Measurements from ENCODE around the gene ZNF470.

The ZNF470 gene

DNA sequence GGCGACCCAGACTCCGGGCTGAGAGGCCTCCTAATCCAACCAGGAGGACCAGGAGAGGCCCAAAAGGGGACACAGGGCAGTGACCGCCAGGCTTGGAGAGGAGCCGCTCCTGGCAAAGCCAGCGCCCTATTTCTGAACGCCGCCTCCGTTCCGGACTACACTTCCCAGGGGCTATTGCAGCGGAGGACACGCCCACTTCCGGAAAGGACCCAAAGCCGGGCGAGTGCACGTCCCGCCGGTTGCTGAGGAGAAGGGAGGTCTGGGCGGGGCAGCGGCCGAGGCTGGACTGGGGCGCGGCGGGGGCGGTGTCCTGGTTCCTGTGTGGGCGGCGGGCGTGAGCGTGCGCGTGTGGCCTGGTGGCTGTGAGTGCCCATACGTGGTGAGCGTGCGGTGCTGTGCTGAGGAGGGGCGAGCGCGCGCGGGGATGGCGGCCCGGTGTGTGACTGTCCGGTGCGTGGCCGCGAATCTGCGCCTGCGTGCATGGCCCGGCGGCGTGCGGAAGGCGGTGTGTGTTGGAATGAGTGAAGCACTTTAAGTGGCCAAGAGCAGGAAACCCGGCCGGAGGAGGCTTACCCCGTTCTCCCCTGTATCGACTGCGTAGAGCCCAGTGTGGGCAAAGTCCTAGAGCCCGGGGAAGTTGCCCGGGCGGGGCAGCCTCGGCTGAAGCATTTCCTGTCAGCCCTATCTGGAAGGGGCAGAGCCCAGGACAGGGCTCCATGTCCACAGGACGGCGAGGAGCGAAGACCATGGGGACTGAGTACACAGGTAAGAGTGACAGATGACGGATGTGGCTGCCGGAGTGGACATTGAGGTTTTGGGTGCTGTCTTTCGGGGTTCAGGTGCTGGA is at the start of gene ZNF470:
Gene ZNF470, plus strand, starts transcription at position 195 of the 847 bp plus-strand sequence. CDS start 2,844 bp downstream, outside the sequence.
- DNase-seq = peak; percentile 97

DNA sequence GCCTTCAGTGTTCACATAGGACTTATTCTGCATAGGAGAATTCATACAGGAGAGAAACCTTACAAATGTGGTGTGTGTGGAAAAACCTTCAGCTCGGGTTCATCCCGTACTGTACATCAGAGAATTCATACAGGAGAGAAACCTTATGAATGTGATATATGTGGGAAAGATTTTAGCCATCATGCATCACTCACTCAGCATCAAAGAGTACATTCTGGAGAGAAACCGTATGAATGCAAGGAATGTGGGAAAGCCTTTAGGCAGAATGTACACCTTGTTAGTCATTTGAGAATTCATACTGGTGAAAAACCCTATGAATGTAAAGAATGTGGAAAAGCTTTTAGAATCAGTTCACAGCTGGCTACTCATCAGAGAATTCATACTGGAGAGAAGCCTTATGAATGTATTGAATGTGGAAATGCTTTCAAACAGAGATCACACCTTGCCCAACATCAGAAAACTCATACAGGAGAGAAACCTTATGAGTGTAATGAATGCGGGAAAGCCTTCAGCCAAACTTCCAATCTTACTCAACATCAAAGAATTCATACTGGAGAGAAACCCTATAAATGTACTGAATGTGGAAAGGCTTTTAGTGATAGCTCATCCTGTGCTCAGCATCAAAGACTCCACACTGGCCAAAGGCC is 41.9 kb upstream of the ZNF470 start:
- DNase-seq = no peak

DNA sequence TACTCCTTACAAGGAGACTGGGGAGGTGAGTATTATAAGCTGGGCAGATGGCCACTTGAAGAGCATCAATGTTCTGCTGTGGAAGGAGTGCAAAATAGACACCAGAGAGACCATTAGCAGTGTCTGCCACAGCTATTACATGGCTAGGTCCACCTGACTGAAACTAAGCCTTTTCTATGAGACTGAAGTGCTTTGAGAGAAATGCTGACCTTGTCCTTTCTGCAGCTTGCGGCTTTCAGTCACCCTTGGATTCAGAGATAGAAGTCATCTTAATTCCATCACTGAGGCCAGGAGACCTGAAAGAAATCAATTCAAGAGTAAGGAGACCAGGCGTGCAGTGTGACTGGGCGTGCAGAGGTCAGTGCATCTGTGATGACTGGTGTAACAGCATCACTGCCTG is 29.8 kb upstream of the ZNF470 start:
- DNase-seq = no peak

DNA sequence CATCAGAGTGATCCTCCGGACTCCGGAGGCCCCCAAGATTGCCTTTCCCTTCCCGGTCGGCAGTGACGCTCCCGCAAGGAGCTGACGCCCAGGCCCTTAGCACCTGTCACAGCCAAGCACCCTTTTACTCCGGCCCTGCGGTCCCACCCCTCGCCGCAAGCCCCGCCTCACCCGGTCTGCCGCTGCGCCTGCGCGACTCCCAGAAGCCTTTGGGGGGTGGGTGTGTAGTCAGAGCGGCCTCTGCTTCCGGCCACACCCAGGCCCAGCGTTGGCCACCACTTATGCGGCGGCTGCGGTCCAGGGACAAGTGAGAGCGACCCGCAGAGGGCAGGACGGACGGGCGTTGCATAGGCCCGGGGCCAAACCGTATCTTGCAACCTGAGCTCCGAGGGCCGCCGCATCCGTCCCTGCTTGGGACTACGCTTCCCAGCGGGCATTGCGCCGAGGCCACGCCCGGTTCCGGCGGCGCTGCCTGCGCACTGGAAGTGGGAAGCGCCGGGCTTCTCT is 29.0 kb upstream of the ZNF470 start:
- DNase-seq = peak; percentile 97

DNA sequence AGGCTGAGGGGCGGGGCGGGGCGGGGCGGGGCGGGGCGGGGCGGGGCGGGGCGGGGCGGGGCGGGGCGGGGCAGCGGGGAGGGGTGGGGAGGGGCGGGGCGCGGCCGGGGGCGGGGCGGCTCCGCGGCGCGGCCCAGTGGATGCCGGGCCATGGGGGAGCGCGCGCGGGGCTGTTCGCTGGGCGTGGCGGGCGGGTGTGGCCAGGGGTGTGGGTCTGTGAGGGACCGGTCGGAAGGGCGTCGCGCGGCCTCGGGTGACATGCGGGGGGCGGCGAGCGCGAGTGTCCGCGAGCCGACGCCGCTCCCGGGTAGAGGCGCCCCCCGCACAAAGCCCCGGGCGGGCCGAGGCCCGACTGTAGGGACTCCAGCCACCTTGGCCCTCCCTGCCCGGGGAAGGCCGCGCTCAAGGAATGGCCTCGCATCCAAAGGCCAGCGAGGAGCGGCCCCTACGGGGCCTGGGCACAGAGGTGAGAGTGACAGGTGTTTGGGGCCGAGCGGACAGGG is 28.5 kb upstream of the ZNF470 start, which contains the start of gene ZFP28:
Gene ZFP28, plus strand, starts transcription at position 188 of the 503 bp plus-strand sequence. Its CDS starts 71 bp downstream, at position 259.
- DNase-seq = no peak

DNA sequence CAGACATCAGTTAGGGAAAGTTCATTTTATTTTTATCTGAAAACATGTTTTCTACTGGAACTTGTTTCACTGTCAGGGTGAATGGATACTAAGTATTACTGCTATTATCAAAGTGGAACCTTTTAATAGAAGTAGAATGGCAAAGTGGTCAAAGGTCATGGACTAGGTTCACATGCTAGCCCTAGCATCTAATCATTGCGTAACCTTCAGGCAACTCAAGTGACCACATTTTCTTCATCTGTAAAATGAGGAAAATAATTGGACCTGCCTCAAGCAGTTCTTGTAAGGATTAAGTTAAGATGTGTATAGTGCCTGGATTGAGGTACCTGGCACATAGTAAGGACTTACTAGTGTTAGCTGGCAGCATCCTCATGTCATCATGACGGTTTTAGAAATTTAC is 23.5 kb upstream of the ZNF470 start:
- no peak for DNase-seq

DNA sequence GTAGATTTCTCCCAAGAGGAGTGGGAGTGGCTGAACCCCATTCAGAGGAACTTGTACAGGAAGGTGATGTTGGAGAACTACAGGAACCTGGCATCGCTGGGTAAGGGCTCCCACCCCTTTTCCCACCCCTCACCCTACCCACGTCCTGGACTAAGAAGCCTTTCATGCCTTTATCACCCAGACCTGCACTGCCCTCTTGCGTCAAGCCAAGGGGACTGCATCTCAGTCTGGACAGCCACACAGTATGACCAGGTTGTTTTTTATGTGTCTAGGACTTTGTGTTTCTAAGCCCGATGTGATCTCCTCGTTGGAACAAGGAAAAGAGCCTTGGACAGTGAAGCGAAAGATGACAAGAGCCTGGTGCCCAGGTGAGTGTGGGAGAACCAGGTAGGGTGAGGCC is 19.7 kb upstream of the ZNF470 start:
- peak; percentile 21 for DNase-seq

DNA sequence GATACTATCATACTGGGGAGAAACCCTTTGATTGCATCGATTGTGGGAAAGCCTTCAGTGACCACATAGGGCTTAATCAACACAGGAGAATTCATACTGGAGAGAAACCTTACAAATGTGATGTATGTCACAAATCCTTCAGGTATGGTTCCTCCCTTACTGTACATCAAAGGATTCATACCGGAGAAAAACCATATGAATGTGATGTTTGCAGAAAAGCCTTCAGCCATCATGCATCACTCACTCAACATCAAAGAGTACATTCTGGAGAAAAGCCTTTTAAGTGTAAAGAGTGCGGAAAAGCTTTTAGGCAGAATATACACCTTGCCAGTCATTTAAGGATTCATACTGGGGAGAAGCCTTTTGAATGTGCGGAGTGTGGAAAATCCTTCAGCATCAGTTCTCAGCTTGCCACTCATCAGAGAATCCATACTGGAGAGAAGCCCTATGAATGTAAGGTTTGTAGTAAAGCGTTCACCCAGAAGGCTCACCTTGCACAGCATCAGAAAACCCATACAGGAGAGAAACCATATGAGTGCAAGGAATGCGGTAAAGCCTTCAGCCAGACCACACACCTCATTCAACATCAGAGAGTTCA is 12.9 kb upstream of the ZNF470 start:
- DNase-seq = no peak

DNA sequence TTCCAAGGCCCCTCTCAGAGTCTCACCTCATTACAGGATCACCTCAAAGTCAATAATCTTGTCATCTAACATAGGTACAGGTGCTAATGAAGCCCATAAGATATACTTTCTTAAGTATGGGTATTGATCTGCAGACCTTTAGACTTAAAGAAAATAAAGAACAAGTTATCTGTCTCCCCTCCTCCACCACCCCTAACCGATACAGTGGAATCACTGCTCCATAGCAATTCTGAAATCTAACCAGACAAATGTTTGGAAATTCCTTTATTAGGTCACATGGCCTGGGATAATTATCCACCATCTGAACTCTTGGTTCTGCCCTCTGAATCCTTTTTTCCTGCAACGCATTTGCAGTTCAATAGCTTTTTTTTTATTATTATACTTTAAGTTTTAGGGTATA is 4.5 kb upstream of the ZNF470 start:
- DNase-seq = no peak

DNA sequence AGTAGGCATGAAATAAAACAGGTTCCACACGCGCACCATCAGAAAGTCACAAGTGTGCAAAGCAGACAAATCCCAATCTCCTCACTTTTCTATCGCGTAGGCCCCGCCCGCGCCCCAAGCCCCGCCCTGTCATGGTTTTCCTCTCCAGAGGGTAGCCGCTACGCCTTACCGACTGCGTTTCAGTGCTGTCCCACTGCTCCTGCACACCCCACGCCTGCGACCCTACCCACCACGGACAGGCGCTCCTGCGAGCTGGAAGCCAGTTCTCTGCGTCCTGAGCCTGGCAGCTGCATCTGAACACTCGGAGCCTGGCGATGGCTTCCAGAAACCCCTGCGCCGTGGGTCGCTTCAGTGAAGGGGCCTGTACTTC is 379 bp upstream of the ZNF470 start:
- no peak for DNase-seq

DNA sequence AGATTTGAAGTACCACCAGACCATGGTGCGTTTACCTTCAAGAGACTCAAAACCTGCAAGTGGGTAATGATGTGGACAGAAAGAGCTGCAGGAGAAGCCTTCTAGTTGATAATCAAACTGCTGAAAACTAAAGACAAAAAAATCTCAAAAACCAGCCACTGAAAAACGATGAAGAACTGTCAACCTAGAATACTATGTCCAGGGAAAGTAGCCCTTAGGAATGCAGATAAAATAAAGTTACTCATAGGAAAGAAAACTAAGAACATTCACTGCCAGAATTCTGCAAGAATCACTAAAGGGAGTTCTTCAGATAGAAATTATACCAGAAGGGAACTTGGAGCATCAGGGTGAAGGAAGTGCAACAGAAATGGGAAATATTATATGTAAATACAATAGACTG is 5.3 kb downstream of the ZNF470 start:
- DNase-seq = peak; percentile 41

DNA sequence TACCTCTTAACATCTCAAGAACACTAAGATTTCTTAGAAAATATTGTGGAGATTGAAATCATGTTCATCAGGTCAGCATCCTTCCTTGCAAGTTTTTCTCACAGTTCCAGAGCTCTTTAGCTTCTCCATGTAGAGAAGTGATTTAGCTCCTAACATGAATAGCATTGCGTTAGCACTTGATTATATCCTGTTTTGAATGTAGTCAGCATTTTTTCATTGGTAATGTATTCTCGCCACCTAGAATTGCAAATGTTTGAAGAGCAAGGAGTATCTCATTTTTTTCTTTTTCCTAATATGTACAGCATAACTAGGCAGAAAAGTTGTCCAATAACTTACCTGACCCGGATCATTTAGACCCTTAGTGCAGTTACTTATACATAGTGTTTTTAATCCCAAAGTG is 6.6 kb downstream of the ZNF470 start:
- no peak for DNase-seq

DNA sequence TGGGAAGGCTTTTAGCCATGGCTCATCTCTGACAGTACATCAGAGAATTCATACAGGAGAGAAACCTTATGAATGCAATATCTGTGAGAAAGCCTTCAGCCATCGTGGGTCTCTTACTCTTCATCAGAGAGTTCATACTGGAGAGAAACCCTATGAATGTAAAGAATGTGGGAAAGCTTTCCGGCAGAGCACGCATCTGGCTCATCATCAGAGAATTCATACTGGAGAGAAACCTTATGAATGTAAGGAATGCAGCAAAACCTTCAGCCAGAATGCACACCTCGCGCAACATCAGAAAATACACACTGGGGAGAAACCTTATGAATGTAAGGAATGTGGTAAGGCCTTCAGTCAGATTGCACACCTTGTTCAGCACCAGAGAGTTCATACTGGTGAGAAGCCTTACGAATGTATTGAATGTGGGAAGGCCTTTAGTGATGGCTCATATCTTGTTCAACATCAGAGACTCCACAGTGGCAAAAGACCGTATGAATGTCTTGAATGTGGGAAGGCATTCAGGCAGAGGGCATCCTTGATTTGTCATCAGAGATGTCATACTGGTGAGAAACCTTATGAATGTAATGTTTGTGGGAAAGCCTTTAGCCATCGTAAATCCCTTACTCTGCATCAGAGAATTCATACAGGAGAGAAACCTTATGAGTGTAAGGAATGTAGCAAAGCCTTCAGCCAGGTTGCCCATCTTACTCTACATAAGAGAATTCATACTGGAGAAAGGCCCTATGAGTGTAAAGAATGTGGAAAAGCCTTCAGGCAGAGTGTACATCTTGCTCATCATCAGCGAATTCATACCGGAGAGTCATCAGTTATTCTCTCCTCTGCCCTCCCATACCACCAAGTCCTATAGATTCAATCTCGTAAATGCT is 10.7 kb downstream of the ZNF470 start:
- no peak for DNase-seq

DNA sequence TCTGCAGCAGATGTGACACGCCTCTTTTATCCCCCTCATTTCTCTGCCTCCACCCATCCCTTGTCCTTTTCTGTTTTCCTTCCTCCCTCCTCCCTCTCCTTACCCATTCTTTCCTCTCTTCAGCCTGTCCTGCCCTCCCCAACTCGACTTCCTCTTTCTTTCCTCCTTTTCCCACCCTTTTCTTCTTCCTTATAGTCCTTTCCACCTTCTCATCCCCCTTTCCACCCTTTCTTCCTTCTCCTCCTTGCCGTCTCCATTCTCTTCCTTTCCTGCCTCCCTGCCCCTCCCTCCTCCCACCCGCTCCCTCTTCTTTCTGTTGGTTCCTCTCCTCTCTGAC is 27.1 kb downstream of the ZNF470 start:
- DNase-seq = no peak

DNA sequence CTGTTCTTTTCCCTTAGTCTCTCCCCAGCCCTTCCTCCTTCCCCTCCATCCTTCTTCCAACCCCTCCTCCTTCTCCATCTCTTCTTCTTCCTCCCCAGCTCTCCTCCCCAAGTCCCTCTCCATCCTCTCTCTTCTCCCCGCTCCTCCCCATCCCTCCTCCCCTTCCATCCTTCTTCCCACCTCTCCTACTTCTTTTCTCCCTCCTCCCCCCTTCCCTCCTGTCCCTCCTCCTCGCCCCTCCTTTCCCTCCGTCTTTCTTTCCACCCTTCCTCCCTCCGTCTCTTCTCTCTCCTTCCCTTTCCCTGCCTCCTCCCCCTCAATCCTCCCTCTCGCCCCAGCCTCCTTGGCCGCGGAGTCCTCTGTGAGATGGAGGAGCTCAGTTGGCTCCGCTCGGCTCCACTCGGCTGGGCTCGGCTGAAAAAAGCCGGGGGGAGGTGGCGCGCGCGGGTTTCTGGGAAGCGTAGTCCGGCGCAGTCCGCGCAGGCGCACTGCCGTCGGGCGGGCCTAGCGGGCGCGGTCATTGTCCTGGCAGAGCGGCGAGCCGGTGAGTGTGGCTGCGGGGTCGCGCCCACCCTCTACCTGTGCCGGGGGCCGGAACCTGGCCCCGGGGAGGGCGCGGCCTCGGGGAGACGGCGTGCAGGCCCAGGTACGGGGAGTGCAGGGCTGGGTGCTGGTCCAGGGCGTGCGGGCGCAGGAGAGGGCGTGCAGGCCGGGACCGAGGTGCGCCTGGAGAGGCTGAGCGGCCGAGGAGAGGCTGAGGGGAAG is 27.7 kb downstream of the ZNF470 start, which contains the start of gene ZNF71:
Gene ZNF71, plus strand, starts transcription at position 520 of the 765 bp plus-strand sequence. CDS start 6,257 bp downstream, outside the sequence.
- peak; percentile 96 for DNase-seq

DNA sequence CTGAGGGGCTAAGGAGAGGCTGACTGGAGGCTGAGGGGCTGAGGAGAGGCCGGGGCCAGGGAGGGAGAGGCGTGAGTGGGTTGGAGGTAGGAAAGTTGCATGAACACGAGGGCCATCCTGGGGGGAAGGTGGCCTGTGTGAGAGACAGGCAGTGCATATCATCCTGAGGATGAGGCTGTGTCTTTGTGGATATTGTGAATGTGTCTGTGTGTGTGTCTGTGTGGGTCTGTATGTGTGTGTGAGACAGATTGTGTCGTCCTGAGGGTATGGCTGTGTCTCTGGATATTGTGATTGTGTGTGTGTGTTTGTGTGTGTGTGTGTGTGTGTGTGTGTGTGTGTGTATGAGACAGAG is 28.3 kb downstream of the ZNF470 start:
- no peak for DNase-seq

DNA sequence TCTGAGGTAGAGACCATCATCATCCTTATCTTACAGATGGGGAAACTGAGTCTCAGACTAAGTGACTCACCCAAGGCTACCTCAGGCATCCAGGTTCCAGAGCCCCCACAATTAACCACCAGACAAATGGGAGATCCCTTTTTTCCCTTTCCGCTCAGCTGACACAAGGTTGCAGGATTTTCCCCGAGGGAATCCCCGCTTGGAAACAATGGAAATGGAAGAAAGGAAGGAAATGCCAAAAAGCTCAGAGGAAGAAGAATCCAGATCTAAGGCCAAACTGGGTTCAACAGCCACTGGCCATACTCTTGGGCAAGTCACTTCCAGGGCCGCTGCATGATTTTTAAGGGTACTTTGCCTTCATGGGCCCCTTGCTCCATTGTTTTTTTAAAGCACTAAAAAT is 29.4 kb downstream of the ZNF470 start:
- no peak for DNase-seq

DNA sequence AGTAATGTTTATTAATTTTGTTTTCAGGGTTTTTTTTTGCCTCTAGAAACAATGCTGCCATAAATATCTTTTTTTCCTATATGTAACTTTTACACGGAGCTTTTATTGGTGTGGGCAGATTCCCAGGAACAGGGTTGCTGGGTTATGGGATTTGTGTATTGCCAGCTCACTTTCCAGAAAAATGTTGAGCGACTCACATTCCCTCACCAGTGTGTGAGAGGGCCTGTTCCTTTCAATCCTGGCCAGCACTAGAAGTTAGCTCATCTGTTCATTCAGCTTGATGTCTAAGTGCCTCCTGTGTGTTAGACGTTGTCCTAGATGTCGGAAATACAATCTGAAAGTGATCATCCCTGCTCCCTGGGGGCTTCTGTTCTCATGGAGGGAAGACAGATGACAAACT is 30.4 kb downstream of the ZNF470 start:
- no peak for DNase-seq

DNA sequence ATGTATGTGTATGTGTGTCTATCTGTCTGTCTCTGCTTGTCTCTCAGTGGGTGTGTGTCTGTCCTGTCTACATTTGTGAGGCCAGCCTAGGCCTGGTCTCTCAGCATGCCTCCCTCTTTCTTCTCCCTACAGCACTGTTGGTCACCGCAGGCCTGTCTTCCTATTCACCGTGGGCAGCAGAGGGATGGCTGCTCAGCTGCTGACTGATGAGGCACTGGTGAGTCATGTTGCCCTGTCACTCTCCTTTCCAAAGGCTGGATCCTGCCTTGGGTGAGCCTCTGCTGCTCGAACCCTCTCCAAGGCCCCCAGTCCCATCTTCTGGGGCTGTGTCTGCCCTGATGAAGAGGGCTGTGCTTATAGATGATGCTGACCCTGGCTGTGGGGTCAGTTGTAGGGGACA is 34.1 kb downstream of the ZNF470 start:
- DNase-seq = no peak

DNA sequence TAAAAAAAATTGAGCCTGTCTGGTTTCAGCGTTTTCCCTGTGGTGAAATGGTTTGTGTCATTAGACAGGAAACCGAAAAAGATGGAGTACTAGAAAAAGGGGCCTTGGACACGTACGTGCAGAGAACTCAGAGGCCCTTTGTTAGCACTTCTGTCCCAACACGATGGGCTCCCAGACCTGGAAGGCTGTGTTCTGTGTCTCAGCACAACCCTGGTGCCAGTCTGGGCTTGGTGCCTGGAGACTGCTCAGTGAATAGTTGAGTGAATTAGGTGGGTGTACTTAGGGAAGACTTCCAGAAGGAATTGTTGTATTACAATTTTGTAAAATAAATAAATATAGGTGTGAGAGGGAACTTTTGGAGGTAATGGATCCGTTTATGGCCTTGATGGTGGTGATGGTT is 36.6 kb downstream of the ZNF470 start:
- DNase-seq = no peak

DNA sequence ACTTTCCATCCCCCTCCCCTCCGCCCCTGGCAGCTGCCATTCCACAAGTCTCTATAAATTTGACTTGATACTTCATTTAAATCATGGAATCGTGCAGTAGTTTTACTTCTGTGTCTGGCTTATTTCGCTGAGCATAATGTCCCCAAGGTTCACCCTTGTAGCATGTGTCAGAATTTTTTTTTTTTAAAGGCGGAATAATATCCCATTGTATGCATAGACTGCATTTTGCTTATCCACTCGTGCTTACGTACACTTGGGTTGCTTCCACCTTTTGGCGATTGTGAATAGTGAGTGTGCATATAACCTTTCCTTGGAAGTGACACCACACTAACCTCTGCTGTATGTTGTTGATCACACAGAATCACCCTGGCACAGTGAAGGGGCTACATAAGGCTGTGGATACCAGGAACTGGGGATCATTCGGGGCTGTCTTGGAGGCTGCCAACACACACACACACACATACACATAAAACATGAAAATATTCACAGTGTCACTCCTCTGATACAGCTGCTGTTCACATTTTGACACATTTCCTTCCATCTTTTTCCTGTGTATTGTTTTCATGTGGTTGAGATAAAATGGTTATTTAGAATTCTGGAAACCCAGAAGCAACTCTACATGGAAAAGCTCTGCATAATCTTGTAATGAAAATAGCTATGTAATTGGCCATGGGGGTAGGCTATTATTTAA is 41.2 kb downstream of the ZNF470 start:
- DNase-seq = no peak
